HG03432 (cell line): ENCODE data around the gene FRMPD4.

Experiments
- ATAC-seq: cut with Tn5 transposase; IDR thresholded peaks from one replicate; pipeline ENCODE4 v1.9.1; 2021; ENCODE audit warnings: mild to moderate bottlenecking, moderate library complexity; ENCODE audit not compliant: unreplicated experiment

Gene FRMPD4

DNA sequence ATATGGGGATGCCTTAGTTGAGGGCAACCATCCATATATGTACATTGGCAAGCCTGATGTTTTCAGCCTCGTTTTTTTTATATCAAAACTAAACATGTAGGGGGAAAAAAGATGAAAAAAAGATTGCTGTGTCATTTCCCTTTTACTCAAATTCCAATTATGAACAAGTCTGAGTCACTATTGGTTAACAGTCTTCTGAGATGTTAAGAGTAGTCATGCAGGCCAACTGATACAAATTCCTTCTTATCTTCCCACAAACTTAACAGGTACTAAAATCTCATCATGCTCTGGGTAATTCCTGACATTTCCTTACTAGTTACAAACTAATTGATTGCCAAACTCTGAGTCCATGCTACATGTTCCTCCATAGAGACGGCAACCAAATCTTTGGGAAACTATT is 222.1 kb downstream of the FRMPD4 start:
- ATAC-seq: no peak

DNA sequence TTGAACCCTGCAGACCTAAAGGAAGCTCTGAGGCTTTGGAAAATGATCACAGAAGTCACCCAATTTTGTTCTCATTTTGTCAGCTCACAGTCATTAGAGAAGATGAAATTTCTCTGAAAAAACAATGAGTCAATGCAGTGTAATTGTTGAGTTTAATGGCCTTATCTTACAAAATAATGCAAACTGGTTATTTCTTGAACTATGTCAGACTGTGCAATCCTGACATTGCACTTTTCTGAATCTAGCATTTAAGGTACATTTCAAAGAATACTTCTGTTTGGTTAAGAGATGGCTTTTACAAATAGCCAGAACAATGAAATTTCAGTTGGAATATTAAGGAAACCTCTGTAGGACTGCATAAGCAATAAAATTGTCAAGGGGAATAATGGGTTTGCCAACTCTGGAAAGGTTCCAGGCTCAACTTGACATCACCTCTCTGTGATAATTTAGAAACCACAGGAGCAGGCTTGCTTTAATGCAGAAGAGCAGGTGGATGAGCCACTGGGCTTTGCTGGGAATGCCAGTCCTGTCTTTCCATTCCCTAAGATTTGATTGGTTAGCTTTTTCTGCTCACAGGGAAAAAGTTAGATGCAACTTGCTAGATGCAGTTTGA is 222.8 kb downstream of the FRMPD4 start:
- ATAC-seq: no peak

DNA sequence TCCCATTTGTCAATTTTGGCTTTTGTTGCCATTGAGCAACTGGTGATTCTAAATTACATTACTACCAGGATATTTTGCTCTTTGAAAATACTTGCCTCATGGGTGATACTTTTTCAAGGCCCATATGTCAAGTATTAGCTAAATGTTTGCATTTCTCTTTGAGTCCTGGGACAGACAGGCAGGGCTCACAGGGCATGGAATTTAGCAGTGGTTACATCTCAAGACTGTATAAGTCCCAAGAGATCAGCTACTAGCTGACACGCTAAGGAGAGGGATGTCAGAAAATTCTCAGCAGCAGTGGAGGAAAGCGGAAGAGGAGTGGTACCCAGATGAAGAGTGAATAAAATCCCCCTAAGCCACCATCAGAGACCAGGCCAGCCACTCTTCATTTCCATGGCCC is 224.9 kb downstream of the FRMPD4 start:
- no peak for ATAC-seq

DNA sequence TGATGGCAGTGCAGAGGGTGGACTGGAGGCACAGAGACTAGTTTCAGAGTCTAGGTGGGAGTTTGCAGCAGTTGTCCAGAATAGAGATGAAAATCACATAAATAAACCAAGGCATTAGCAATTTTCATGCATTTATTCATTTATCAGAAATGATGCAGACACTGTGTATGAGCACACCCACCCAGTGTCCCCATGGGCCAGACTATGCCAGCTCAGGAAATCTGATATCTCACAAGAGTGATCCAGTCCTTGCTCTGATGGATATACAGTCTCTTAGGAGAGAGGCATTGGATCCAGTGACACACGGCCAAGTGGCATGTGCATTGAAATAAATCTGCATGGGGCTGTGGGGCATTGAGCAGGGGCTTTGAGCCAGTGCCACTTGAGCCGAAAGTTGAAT is 228.2 kb downstream of the FRMPD4 start:
- no peak for ATAC-seq

DNA sequence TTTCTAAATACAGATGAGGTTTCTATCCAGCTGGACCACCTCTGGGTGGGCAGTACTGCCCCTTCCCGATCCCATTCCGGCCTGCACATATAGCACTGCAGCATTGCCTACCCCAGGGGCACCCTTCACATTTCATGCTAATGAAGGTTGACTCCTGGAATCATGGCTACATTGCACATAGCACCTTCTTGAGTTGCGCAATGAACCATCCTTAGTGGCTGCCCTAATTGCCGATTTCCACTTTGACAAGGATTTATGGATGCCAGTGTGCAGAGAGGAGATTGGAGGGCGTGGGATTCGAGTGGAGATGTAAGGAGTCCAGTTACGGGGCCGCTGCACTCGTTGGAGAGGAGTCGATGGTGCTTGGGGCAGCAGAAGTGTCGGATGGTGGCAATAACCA is 229.0 kb downstream of the FRMPD4 start:
- no peak for ATAC-seq

DNA sequence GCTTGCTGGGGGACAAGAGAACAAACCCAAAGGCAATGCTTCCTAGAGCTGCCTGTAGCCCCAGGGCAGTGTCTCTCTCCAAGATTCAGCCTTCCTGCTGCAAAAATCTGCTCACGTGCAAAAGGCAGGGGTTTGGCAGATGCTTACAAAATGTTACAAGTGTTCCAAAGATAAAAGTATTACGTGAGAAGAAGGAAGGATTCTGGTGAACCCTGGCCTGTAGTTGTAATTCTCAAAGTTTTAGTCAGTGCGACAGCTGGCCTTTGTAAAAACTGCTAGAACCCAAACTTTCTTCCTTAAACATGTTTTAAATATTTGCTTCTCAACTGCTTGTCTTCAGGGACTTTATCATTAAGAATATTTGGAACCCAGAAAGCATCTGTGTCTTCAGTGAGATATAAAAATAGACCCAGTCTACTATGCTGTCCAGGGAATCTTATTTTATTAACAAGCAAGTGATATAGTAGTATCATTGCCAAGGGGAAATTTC is 232.3 kb downstream of the FRMPD4 start:
- ATAC-seq: no peak

DNA sequence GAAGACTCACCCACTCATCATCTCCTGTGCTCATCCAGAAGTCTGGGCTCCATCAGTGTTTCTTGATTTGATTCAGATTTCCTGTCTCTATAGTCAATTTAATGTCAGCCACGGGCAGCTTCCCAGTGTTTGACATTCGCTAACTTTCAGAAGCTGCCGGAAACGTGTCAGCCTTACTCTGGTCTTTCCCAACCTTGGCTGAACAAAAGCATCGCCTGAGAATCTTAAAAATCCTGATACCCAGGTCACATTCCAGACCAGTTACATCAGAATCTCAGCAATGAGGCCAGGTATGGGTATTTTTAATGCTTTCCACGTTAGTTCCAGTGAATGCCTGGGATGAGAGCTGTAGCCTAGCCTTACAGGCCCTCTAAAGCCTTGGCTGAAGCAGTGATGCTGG is 233.8 kb downstream of the FRMPD4 start:
- ATAC-seq: no peak

DNA sequence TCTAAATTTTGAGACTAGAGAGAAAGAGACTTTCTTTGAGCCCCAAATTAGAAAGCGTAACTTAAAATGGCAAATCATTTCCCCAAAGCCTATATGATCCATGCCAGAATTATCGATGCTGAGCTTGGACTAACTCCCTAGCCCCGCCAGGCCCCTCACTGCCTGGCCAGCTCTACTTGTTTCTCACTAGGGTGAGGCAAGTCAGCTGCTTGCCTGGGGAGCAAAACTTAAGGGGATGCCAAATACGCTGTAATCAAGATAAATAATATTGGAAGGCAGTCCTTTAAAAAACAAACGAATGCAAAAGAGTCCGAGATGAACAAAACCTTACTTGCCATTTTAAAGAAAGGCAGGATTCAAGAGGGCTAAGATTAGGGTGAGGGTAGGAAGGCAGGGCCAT is 236.0 kb downstream of the FRMPD4 start:
- ATAC-seq: no peak

DNA sequence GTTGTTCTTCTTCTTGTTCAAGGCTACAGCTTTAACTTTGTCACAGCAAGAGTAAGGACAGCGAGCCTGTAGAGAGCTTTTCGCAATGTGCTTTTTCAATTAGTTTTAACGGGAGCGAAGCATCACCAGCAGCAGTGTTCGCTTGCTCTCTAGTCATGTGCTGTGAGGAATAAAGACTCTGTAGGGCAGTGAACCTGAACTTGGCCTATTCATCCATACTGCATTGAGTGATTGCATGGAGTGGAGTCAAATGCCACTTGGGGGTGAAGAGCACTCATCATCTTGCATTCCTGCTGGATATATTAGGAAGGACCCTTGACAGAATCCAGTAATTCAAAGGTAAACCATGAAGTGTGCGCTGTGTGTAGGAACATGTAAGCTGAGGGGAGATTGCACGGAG is 240.0 kb downstream of the FRMPD4 start:
- no peak for ATAC-seq

DNA sequence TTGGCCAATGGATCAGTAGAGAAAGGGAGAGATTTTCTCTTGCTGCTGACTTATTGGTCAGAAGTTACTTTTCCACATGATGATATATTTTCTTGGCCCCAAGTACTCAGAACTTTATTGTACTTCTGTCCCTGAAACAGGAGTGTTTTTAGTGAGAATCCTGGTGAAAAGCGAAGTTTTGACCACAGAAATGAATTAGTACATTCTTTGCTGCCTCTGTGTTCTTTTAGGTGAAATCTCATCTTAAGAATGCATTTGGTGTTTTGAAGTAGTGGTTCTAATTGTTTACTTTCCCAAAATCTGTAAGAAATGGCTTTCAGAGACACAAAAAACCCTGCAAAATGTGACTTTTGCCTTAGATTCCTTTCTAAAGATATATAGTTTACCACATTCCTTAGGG is 240.4 kb downstream of the FRMPD4 start:
- ATAC-seq: no peak

DNA sequence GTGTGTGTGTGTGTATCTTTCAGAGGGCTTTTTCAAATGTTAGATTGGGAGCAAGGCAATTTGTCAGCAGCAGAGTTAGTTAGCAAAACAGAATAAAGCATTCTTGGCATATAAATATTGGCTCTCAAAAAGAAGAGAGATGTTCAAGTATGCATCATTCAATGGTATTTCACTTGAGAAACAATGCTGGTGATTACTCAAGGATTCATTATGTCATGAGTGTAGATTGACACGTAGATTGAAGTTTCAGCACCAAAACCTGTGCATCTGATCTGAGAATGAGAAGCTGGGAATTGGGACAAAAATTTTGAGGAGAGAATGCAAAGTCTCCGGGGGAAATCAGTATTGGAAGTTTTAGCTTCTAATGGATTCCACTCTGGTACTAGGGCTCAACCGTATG is 241.4 kb downstream of the FRMPD4 start:
- no peak for ATAC-seq

DNA sequence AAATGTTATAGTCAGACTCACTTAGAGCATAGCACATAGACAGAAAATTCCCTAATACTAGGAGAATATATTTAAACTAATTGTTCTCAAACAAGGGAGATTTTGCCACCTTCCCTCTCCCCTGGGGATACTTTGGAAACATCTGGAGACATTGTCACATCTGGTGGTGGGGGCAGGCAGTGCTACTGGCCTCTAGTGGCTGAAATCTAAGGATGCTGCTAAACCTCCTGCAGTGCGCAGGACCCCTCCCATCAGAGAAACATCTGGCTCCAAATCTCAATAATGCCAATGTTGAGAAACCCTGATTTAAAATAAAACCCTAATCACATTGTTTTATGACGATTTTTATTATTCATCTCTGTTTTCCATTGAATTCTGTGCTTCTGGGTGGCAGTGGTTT is 244.9 kb downstream of the FRMPD4 start:
- no peak for ATAC-seq

DNA sequence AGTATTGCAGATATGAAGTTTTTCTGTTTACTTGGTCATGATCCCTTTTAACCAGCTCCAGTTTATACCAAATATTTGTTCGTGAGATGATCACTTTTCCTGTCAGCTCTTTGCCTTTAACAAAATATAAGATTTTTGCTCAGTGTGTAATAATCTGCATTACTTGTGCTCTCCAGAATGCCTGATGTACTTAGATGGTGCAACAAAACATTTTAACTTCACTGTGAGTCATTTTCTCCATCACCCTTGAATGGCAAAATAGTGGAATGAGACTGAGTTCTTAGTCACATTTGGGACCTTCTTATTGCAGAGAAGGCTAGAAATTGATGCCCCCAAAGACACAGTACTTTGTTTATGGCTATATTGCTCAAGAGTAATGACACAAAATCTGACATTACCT is 252.0 kb downstream of the FRMPD4 start:
- no peak for ATAC-seq

DNA sequence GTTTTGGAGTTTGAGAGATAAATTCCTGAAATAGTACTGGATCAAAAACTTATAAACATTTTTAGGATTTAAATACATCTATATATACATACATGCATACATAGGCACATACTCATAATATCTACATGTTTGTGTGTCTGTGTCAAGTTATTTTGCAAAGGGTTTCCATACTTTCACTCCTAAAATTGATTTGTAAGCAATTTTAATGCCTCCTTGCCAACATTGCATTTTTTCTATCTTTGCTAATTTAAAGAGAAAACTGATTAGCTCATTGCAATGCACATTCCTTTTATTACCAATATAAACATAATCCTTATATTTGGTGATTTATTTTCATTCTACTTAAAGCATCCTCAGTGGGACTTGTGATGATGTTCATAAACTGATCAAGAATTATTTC is 258.3 kb downstream of the FRMPD4 start:
- ATAC-seq: no peak

DNA sequence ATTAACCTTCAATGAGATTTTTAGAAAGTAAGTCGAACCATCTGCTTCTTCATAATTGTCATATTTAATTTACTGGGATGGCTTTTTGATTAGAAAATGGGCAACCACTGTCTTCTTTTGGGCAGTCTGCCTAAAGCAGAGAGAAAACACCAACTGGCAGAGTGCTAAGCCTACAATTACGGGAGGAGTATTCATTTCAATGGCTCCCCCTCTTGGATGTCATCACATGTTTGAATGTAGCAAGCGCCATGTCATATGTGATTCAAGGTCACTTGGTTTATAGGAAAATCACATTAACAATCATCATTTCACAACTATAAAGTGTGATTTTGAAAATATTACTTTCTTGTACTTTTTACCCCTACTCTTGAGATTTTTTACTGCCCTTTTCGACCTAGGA is 261.9 kb downstream of the FRMPD4 start:
- ATAC-seq: no peak

DNA sequence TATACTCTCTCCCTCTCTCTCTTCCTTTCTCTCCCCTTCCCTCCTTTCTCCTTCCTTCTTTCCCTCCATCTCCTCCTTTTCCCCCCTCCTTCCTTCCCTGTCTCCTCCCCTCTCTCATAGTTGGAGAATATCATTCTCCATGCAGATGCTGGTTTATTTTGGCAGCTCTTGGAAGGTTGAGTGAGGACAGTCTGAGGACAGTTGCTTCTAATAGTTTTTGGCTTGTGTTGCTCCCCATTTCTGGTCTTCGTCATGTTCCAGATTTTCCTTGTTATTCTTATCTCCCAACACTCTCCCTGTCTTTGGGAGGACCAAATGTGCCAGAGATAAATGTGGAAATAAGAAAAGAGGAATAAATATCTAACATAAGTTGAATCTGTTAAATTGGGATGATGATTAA is 263.0 kb downstream of the FRMPD4 start:
- no peak for ATAC-seq

DNA sequence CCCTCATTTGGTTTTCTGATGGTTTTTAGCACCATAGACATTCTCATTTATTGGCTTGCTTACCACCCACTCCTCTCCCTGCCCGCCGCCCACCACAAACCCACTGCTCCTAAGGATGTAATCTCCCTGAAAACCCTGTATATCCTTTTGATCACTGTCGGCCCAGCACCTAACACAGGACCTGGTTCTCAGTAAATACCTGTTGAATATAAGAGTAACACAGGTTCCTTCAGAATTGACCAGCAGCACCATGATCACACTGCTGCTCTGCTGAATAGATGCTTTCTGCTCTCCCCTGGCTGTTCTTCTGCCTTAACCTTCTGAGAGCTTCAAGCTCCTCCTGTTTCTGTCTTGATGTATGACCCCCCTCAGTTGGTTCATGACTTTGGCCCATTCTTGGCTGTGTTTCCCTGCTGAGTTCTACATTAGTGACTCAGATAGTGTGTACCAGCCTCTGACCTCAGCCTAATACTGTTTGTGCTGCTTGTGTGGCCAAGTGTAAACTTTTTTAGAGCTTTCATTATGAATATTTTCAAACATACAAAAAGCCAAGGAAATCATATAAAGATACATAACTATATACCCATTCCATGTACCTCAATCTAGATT is 265.3 kb downstream of the FRMPD4 start:
- no peak for ATAC-seq

DNA sequence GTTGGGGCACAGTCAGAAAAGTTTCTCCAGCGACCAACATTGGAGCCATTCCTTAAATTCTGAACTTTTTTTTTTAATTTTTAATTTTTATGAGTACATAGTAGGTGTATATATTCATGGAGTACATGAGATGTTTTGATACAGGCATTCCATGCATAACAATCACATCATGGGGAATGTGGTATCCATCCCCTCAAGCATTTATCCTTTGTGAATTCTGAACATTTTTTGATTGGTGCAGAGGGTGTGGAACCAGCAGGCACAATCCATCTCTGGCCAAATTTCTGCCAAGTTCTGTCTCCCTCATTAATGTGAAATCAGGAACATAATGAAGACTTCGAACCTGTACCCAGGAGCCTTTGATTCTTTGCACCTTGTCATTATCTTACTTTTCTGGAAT is 267.0 kb downstream of the FRMPD4 start:
- no peak for ATAC-seq

DNA sequence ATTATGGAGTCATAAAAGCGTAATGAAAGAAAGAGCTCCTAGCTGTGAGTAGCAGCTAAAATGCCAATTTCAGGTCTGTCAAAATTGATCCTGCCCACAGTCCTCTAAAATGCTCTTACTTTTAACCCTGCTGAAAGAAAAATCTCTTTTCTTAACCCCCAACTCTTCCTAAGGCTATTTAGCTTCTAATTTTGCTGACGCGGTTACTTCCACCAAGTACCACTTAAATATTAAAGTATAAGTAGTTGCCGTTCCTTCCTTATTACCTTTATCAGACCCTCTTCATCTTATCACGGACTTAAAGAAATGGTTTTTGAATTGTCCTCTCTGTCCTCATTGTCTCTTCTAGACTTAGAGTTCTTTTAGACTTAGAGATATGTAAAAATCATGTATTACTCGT is 272.2 kb downstream of the FRMPD4 start:
- no peak for ATAC-seq

DNA sequence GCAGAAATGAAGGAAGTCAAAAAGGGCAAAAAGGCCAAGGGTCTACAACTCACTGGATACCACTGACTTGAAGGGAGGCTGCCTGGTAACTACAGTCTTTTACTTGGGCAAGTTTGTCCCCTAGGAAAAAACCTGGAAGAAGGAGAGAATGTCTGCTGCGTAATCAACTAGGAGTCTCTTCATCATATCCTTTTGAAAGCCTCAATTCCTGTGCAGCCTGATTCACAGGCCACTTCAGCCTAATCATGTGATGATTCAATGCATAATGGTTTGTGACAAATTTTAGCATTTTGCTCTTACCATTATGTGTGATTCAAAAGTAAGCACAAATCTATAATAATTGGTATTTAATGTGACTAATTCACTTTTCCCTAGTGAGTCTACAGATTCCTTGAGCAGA is 273.6 kb downstream of the FRMPD4 start:
- ATAC-seq: no peak

DNA sequence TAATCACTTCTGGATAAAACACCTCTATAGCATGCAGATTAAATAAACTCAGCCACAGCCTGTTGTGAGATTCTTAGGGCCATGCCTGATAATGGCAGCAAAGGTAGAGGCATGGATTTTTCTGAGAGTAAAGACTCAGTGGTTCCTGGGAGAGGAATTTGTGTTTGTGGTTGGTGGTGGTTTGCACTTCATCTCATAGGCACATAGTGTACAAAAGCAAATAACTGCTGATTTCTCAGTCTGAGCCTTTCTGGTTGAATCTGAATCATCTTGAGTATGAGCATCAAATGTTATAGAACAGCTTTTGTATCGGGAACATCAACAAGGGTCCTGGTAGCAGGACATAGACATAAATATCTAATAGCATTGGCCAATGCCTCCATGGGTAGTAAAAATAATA is 274.3 kb downstream of the FRMPD4 start:
- ATAC-seq: no peak

DNA sequence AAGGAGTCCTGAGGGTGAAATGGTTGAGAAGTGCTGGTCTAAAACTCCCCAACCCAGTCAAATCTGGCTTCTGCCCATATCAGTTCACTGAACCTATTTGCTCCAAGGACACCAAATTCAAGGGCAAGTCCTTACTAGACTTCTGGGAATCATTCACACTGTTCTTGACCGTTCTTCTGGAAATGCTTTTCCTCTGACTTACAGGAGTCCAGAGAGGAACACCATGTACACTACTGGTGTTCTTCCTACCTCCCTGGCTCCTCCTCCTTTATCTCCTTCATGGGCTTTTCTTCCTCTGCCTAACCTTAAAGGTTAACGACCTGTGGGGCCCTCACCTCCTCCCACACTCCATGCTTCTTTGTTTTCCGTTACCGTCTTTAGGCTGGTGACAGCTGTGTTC is 281.3 kb downstream of the FRMPD4 start:
- no peak for ATAC-seq

DNA sequence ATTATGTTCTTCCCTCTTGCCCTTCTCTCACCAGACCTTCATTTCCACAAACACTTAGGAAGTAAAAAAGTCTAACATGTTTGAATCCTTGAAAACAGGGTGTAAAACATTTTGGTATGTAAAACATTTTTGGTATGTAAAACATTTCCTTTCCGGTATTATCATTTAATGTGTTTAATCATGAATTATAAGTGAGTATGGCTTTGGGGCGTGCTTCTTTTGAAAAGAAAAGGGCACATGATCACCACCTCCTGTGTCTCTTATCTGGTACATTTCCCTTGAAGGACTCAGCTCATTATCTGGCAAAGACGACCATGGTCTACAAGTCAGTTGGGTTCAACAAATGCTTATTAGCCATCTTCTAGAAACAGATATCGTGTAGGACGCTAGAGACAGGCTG is 283.6 kb downstream of the FRMPD4 start:
- no peak for ATAC-seq
